RCC 7860 (cell line): Measurements from ENCODE around the gene PRDX2.

Experiments
- DNase-seq: peaks from one replicate; pipeline ENCODE4 v3.0.0-alpha.2; 2015; ENCODE audit warnings: low spot score
- FAIRE-seq: peaks from 2 replicates; lab custom pipeline; 2012; peaks lifted over from hg19 to GRCh38; lab: Jason Lieb, UNC

Gene PRDX2

GRCh38 chr19:12793290-12794195, 8.1 kb downstream of the PRDX2 start:
- DNase-seq (peak; percentile 93), FAIRE-seq (no peak)

- FAIRE-seq: no peak
- no peak for DNase-seq
These were observed 8.7 kb downstream of the PRDX2 start for GRCh38 chr19:12792853-12793289.

GRCh38 chr19:12792051-12792852, 9.3 kb downstream of the PRDX2 start:
- DNase-seq: peak; percentile 44

GRCh38 chr19:12791345-12792050, 10.1 kb downstream of the PRDX2 start, which contains the start of gene JUNB:
TSS of gene JUNB (plus strand) at chr19:12791486. CDS start at chr19:12791772, 286 bp downstream.
- peak; percentile 57 for FAIRE-seq
- DNase-seq: peak; percentile 90

More at GRCh38 chr19:12792051-12792852, 9.3 kb downstream of the PRDX2 start:
- FAIRE-seq: no peak

DNA sequence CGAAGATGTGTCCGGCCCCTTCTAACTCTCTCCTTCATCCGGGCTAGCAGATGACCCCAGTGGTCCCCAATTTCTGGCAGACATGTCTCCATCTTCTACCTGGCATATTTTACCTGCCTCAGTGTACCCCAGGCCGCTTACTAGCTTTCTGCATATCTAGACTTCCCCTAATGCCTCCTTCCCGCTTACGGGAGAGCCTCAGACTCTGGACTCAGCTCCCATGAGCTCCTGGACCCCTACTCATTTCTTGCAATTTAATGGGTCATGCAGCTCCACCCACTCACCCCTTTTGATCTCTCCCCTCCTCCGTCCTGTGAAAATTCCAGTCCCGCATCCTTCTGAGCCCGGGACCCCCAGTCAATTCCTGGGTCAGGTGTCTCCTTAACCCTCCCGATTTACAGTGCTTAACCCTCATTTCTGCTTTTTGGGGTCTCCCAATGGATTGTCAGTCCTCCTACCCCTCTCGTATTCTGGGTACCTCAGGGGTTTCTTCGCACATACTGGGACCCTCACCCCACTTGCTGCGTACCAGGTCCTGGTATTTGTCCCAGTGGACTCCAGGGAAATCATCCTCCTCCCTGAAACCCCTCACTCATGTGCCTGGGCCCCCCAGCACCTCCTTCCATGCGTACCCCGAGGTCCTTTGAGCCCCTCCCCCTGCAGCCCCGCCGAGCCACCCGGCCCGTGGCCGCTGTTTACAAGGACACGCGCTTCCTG, 10.8 kb downstream of the PRDX2 start:
- FAIRE-seq (no peak), DNase-seq (no peak)

- FAIRE-seq (no peak), DNase-seq (peak; percentile 86)
These were observed 11.5 kb downstream of the PRDX2 start for GRCh38 chr19:12789904-12790619.

DNA sequence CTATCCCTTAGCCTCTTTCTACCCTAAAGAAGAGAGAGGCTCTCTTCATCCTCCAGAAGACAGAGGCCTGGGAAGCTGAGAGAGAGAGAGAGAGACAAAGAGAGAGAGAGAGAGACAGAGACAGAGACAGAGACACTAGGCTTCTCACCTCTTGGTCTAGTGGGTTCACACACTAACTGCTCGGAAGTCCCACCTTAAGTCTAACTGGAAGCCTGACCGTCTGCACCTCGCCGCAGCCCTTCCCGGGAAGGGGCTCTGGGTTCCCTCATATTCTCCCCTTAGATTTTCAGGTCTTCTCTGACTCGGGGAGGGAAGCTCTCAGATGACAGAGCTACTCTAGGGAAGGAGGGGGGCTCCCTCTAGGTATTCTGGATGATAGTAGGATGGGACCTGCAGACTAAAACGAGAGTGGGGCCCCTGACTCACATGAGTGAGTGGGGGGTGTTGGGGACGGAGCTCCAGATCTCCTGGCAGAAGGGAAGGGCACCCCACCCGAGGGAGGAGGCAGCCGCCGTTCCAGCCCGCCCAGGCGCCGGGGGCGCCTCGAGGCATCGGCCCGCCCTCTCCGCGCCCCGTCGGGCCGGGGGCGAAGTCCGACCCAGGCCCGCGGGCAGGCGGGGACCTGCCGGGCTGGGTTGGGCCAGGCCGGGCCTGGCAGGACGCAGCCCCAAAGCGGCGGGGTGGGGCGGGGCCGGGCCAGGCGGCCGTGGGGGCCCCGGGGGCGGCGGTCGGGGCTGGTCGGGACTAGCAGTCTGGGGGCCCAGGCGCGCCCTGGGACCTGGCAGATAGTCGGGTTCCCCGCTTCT, 12.3 kb downstream of the PRDX2 start:
- no peak for FAIRE-seq
- no peak for DNase-seq

GRCh38 chr19:12788682-12789097, 12.9 kb downstream of the PRDX2 start:
- DNase-seq: peak; percentile 72
- no peak for FAIRE-seq

DNA sequence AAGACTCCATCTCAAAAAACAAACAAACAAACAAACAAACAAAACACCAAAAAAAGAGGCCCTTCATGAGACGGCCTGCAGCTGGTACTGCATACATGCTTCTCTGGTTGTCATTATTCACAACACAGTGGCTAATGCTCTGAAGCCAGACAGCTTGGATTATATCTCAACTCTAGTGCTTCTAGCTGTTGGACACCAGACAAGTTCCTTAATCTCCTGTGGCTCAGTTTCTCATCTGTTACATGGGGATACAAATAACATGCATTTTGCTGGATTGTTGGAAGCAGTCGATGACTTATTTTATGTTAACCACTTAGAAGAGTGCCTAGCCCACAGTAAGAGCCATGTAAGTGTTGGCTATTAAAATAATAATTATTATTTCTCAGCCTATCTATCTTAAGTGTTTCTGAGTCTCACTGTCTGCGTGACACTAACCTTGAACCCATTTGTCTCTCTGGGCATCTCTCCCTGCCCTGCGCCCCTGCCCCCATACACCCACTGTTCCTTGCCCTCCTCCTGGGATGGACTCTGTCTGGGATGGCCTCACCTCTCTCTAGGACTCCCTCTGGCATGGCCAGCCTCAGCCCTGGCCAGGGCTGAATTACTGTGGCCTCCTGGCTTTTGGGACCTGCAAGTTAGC, 13.4 kb downstream of the PRDX2 start:
- DNase-seq (no peak), FAIRE-seq (no peak)

DNA sequence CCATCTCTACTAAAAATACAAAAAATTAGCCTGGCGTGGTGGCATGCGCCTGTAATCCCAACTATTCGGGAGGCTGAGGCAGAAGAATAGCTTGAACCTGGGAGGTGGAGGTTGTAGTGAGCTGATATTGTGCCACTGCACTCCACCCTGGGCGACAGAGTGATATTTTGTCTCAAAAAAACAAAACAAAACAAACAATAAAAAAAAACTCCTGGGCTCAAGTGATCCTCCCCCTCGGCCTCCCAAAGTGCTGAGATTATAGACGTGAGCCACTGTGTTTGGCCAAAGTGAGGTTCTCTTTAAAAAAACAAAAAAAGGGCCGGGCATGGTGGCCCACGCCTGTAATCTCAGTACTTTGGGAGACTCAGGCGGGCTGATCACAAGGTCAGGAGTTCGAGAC, 14.1 kb downstream of the PRDX2 start:
- no peak for FAIRE-seq
- no peak for DNase-seq

DNA sequence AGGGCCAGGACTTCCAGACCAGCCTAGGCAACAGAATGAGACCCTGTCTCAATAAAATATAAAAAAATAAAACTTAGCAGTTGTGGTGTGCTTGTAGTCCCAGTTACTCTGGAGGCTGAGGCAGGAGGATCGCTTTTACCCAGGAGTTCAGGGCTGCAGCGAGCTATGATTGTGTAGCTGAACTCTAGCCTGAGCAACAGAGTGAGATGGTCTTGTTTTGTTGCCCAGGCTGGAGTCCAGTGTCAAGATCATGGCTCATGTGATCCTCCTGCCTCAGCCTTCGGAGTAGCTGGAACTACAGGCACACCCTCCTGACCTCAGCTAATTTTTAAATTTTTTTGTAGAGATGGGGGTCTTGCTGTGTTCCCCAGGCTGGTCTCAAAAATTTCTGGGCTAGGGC, 14.6 kb downstream of the PRDX2 start:
- DNase-seq (no peak), FAIRE-seq (no peak)

GRCh38 chr19:12786141-12786870, 15.3 kb downstream of the PRDX2 start:
- FAIRE-seq: no peak
- DNase-seq: no peak

- FAIRE-seq (no peak), DNase-seq (no peak)
These were observed 16.1 kb downstream of the PRDX2 start for GRCh38 chr19:12785431-12786031.

- DNase-seq: no peak
- no peak for FAIRE-seq
These were observed 16.6 kb downstream of the PRDX2 start for GRCh38 chr19:12784871-12785430.

GRCh38 chr19:12784394-12784870, 17.2 kb downstream of the PRDX2 start:
- DNase-seq: no peak
- FAIRE-seq: no peak

DNA sequence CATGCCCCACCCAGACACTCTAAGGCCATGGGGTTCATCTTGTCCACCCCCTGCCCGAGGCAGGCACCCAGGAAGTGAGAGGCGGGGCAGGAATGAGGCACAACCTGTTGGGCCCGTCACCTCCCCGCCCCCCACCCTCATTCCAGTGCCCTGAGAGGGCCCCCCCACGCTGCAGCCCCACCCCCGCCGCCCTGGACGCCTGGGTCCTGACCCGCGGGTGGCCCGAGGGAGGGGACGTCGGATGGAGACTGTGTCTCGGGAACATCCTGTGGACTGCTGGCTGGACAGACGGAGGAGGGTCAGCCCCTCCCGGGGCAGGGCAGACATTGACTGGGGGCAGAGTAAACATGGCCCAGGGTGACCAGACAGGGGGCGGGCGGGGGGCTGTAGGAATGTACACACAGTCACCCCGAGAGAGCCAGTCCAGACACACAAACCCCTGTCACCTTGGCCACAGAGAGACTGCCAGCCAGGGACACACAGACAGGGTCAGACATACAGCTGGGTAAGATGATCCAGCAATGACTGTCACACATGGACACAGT, 17.7 kb downstream of the PRDX2 start:
- DNase-seq (peak; percentile 74), FAIRE-seq (no peak)
